GM10847 (cell line): ENCODE data around the gene LAT.

Experiments
- POLR2A ChIP-seq: IDR thresholded peaks from 2 replicates; pipeline ENCODE4 v1.6.1; 2011; ENCODE audit not compliant: insufficient read length; ENCODE audit errors: extremely low read depth

Gene LAT

DNA sequence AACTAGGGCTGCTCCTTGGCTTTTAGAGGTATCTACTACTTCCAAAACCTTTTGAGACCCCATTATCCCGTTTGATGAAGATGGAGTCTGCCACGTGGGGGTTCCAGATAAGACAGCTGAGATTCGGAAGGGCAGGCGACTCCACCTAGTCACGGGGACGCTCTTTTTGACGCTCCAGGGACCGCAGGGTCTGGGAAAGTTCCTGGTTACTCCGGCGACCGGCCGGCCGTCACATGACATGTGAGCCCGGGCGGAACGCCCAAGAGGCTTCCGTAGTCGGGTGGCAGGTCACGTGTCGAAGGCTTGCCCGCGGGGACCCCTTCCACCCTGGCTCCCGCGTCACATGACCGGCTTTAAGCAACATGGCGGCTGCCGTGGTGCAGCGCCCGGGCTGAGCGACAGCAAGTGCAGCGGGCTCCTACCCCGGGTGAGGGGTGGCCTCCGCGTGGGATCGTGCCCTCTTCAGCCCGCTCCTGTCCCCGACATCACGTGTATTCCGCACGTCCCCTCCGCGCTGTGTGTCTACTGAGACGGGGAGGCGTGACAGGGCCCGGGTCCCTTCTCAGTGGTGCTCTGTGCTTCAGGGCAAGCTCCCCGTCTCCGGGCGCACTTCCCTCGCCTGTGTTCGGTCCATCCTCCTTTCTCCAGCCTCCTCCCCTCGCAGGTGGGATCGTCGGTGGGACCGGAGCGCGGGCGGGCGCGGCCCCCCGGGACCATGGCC is 10.3 kb upstream of the LAT start, which contains the start of gene SPNS1:
TSS of gene SPNS1 (plus strand) at position 342 of the 721 bp plus-strand sequence. CDS start at position 716, 374 bp downstream.
- TF ChIP-seq POLR2A: peak; percentile 70

DNA sequence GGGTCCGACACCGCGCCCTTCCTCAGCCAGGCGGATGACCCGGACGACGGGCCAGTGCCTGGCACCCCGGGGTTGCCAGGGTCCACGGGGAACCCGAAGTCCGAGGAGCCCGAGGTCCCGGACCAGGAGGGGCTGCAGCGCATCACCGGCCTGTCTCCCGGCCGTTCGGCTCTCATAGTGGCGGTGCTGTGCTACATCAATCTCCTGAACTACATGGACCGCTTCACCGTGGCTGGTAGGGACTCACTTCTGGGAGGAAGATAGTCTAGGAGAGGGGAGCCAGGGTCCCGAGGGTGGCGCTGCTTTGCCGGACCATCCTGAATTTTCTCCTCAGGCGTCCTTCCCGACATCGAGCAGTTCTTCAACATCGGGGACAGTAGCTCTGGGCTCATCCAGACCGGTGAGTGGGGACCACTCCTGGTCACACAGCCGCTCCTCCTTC is 9.7 kb upstream of the LAT start:
- no peak for TF ChIP-seq POLR2A

GRCh38 chr16:28977703-28978662 is 6.9 kb upstream of the LAT start:
- no peak for TF ChIP-seq POLR2A

DNA sequence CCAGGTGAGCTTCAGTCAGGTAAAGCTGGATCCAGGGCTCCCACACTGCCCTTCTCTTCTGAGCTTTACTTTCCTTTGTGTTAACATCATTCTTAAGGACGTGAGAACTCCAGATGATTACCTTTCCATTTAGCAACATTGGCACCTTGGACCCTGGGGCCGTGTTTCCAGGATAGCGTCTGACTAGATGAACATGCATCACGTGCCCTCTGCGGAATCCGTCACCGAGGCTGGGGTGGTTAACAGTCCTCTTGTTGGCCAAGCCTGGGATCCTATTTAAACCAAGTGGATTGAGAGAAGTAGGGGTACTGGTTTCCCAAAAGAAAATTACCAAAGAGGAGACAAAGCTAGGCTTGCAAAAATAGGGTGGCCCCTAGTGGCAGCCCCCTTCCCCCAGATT is 3.9 kb upstream of the LAT start:
- no peak for TF ChIP-seq POLR2A

DNA sequence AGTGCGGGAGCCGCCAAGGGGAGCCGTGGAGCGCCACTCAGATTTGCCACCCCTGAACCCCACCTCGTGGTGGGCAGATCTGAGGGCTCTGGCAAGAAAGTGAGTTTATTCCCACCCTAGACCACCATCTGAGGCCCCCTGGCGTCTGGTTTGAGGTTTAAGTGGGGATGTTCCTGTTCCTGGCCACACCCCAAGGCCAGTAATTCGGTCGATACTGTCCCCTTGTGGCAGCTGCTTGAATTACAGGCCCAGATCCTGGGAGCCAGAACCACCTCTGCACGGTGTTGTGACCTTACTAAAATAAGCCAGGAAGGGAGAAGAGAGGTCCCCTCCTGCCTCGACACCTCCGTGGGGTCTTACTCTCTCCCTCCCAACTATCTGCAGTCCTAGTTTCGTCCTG is 3.3 kb upstream of the LAT start:
- no peak for TF ChIP-seq POLR2A

GRCh38 chr16:28982418-28982817 is 2.4 kb upstream of the LAT start:
- TF ChIP-seq POLR2A: no peak

DNA sequence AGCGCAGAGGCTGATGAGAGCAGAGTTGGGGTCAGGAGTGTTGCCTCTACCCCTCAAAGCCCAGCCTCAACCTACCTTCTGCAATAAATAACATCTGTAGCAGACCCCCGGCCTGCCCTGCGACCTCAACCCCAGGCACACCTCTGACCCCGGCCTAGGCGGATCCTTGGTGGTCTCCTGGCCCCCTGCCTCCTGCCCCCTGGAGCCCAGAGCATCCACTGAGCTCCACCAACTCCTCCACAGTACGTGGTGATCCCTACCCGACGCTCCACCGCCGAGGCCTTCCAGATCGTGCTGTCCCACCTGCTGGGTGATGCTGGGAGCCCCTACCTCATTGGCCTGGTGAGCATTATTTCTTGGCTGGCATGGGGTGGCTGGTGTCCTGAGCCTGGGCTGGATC is 1.9 kb upstream of the LAT start:
- no peak for TF ChIP-seq POLR2A

- no peak for TF ChIP-seq POLR2A
Measured at GRCh38 chr16:28983644-28984043, 1.2 kb upstream of the LAT start.

- TF ChIP-seq POLR2A: no peak
Measured at GRCh38 chr16:28984091-28984490, 761 bp upstream of the LAT start.

- TF ChIP-seq POLR2A: no peak
Measured at GRCh38 chr16:28985211-28986041, 574 bp downstream of the LAT start.

DNA sequence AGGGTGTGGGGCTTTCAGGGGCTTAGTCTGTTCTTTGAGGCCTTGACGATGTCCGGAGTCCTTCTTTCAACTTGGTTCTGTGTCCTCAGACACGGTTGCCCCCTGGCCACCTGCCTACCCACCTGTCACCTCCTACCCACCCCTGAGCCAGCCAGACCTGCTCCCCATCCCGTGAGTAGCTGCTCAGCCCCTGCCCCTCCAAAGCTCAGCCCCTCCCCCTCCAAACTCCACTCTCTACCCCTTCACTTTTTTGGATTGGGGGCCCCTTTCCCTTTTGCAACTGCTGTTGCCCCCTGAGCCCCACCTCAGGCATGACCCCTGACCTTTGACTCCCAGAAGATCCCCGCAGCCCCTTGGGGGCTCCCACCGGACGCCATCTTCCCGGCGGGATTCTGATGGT is 1.2 kb downstream of the LAT start:
- TF ChIP-seq POLR2A: no peak

DNA sequence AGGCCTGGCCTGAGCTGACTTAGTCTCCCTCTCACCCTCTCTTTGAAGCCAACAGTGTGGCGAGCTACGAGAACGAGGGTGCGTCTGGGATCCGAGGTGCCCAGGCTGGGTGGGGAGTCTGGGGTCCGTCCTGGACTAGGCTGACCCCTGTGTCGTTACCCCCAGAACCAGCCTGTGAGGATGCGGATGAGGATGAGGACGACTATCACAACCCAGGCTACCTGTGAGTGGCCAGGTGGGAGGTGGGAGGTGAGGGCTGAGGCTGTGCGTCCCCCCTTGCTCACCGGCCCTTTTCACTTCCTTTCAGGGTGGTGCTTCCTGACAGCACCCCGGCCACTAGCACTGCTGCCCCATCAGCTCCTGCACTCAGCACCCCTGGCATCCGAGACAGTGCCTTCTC is 1.6 kb downstream of the LAT start:
- TF ChIP-seq POLR2A: no peak

GRCh38 chr16:28987170-28987853 is 2.5 kb downstream of the LAT start:
- TF ChIP-seq POLR2A: no peak

GRCh38 chr16:28989363-28989762 is 4.5 kb downstream of the LAT start:
- no peak for TF ChIP-seq POLR2A

DNA sequence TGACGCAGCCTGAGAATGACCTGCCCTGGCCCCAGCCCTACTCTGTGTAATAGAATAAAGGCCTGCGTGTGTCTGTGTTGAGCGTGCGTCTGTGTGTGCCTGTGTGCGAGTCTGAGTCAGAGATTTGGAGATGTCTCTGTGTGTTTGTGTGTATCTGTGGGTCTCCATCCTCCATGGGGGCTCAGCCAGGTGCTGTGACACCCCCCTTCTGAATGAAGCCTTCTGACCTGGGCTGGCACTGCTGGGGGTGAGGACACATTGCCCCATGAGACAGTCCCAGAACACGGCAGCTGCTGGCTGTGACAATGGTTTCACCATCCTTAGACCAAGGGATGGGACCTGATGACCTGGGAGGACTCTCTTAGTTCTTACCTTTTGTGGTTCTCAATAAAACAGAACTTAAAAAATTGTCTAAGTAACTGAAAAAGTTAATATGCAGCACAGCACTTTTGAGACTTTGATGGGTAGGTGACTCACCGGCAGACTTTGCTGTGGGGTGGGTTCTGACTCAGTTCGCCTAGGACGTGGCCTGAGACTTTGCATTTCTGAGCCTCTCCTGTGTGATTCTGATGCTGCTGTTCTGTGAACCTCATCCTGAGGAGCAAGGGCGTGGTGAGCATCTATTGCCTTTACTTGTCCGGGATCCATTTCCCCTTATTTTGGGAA is 5.7 kb downstream of the LAT start:
- no peak for TF ChIP-seq POLR2A

DNA sequence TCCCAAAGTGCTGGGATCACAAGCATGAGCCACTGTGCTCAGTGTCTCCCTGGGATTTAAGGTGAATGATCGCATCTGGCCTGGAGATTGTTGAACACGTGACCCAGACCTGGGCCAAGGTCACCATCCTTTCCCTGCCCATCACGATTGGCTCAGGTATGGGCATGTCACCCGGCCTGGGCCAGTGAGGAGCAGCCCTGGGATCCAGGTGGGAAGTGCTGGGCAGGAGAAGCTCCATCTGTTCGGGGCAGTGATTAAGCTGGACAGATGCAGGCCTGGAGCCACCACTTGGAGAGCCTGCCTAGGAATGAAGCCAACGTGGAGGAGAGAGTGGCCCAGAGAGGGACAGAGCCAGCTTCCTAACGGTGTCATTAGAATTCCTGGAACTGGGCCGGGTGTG is 6.8 kb downstream of the LAT start:
- TF ChIP-seq POLR2A: no peak
